Measurements from ENCODE around the gene YIF1B. TPM values are rescaled to one million over a fixed set of nuclear protein-coding genes. Genes with fewer than 3 reads are reported as not detected.

YIF1B gene
- total and polyA plus RNA-seq, 9 of the 15 experiments (the other 6 are each of a cell fraction or from before 2014, with no cell fraction given), result 8.5 to 586 (median 323) TPM

GRCh38 chr19:38304352-38304865, 11.3 kb downstream of the YIF1B start (continued):
- TF ChIP-seq ARID4B (CRISPR knock-in tag; IDR thresholded peaks at IDR 0.05), result 0 out of 2 replicates have a peak, but pooled peaks have one; percentile 15
- TF ChIP-seq POLR2G (IDR thresholded peaks at IDR 0.05; ENCODE audit: low read depth, low read length), result peak; percentile 56
- TF ChIP-seq TOE1 (IDR thresholded peaks at IDR 0.05; ENCODE audit: borderline replicate concordance), result no peak
- TF ChIP-seq TOE1 (CRISPR knock-in tag; IDR thresholded peaks at IDR 0.05; ENCODE audit: borderline replicate concordance, low read depth), result no peak

Data from K562 (cell line).